GOT3 (cell line): Measurements from ENCODE around the gene TMA7B.
"Not testable (repeated sequence)": the region's sequence is repeated elsewhere in the genome, so short reads cannot be mapped to it uniquely, and the experiment has no call there.

ENCODE experiments used
- DNase-seq: peaks from one replicate; lab custom pipeline; 2025; ENCODE audit warnings: mixed read lengths; lab: John Stamatoyannopoulos, UW

Gene TMA7B

GRCh38 chr22:39933741-39934140, 26.5 kb upstream of the TMA7B start:
- DNase-seq: no peak

DNA sequence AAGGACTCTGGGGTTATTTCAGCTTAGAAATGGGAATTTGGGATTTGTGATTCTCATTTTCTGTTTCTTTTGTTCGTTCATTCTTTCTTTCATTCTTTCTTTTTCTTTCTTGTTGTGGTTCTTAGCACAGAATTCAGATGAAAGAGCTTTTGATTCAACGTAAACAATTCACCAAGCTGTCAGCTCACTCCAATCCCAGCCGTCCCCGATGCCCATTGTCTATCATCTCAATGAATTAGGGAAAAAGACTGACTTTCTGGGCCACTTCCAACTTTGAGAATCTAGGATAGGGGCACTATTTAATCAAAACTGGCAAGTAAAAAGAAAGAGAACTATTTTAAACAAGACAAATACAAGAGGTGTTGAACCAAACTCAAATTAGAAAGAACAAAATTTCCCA, 25.1 kb upstream of the TMA7B start:
- DNase-seq: no peak

- DNase-seq: no peak
Measured at GRCh38 chr22:39935612-39936011, 24.6 kb upstream of the TMA7B start.

- no peak for DNase-seq
Measured at GRCh38 chr22:39936523-39937145, 23.6 kb upstream of the TMA7B start.

- no peak for DNase-seq
Measured at GRCh38 chr22:39937906-39938305, 22.3 kb upstream of the TMA7B start.

DNA sequence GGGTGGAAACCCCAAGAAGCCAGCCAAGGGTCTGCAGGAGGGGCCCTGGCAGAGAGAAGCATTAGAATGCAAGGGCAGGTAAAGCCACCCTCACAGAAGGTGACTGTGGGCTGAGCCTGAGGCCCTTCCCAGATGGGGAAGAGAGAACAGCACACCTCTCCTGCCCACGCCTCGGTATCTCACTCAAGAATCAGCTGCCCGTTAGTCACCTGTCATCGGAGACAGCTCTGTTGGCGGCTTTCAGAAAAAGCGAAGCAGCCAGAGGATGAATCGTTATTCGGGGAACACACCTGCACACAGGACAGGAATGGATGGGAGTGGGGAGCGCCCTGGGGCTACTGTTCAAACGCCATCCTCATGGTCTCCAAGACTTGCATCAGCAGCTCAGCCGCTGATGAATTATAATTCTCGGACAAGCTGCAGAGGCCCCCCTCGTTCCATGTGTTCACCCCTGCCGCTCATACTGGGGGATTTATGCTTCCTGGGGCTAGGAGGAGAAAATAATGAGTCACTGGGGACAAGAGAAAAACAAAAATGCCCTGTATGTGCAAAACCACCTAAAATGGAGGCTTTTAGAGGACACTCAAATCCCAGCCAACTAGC, 21.6 kb upstream of the TMA7B start:
- no peak for DNase-seq

DNA sequence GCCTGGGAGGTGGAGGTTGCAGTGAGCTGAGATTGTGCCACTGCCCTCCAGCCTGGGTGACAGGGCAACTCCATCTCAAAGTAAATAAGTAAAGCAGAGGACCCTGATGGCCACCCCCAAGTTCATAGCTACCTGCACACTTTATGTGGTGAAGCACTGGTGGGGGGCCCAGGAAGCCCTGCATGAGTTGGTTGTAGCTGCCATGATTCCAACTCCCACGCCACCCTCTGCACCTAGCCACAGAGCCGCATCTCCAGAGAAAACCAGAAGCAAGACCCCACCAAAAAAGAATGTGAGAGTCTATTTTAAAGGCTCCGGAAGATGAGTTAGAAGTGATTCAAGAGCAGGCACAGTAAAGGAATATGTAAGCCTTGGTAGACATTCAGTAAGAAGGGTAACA, 20.4 kb upstream of the TMA7B start:
- no peak for DNase-seq

DNA sequence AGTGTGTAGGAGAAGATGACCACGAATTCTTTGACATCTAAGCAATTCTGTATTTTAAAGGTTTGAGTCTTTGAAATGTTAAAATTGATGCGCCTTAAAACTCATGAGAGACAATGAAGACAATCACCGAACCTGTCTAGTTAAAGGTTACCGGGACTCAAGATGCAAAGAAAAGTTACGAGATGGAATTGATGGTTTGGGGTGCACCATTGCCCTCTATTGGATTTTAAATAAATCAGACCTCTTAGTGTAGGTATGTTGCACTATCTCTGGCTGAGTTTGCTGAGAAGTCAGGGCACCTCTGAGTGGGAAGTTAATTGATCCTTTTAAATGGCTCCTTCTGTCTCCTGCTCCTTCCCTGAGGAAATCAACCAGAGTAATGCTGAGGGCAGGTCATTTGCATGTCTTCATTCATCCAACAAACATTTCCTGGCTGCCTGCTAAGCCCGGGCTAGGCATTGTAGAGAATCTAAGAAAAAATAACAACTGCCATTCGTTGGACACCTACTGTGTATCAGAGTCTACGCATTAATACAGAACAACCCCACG, 19.4 kb upstream of the TMA7B start:
- no peak for DNase-seq

- no peak for DNase-seq
Measured at GRCh38 chr22:39941601-39942000, 18.6 kb upstream of the TMA7B start.

- DNase-seq: no peak
Measured at GRCh38 chr22:39942439-39943230, 17.6 kb upstream of the TMA7B start.

DNA sequence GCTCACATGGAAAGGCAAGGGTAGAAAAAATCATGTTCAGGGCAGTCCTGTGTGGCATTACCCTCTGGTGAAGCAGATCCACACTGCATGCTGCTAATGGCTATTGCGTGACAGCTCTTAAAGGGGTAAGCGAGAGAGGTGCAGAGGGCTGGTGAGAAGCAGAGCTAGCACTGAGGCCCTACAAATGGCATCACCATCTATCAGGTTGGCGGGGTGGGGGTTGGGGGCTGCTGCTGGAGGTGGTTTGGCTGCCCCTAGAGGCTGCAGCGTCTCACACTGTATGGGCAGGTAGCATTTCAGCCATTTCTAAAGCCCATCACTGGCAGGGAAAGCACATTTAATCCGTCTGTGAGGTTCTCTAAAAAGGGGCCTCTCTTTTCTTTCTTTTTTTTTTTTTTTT, 16.9 kb upstream of the TMA7B start:
- DNase-seq: no peak

DNA sequence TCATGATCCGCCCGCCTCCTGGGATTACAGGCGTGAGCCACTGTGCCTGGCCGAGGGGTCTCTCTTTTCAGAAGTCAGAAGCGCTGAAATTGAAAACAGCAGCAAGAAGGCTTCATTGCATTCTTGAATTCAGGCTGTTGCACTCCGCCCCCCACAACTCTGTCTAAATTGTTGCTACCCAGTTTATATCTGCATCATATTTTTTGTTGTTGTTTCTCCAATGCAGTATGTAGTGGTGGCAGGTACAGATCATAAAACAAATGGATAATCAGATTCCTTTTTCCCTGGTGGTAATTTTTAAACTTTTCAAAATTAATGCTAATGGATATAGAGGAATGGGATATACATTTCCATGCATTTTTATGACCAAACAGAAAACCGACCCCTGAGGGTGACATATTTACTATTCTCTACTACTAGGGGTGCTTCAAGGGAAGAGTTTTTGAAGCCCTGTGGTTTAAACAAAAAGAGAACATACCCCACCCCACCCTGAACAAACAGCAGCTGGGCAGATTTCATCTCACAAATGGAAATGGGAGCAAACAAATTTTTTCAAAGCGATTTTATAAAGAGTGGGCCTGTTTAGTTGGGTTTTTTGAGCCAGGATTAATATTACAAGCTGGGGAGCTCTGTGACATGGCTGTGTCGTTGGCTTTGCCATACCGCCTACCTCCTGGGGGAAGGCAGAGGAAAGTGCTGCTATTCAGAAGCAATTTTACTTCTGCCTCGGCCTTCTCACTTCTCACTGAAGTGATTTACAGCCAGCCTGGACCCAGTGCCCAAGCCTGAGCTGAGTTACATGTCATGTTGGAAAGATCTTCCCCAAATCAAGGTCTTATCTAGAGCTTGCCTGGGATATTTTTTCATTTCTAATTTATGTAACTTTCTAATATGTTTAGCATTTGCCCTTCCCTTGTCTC, 16.0 kb upstream of the TMA7B start:
- DNase-seq: no peak

DNA sequence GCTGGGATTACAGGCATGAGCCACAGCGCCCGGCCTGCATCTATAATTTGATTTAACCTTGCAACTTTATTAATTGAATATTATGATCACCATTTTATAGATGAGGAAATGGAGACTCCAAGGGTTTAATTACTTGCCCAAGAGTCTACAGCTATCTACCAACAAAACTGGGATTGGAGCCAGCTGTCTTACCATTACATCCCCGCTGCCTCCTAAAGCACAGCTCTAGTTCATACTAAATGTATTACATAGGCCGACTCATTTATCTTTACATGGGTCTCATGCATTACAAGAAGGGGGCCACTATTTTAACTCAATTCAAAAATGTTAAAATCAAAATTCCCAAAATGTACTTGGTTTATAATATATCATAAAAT, 14.1 kb upstream of the TMA7B start:
- DNase-seq: no peak

DNA sequence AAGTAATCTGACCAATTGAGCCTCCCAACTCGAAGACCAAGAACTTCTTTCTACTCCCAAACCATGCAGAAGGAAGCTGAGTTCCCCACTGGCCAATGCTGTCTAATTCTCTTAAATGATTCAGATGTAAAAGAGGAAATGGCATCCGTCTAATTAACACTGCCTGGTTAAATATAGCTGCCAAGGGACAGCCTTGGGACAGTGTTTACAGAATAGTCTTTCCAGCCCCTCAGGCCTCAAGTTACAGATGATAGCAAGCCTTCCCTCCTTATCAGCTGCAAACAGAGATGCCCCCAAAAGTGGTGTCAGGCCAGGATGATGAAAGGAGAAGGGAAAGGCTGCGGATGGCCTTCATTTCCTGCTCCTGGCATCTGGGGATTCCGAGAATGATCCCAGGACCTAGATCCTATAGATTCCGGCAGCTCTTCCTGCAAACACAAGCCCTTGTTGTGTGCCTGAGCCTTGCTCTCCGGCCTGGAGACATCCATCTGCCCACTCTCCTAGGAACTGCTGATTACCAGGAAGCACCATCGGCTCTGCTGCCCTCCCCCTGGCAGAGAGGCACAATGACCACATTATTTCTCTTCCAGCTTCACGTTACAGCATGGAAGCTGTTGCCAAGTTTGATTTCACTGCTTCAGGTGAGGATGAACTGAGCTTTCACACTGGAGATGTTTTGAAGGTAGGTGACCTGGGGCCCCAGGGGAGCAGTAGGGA, 13.5 kb upstream of the TMA7B start:
- no peak for DNase-seq

- no peak for DNase-seq
Measured at GRCh38 chr22:39947220-39948216, 12.7 kb upstream of the TMA7B start.

DNA sequence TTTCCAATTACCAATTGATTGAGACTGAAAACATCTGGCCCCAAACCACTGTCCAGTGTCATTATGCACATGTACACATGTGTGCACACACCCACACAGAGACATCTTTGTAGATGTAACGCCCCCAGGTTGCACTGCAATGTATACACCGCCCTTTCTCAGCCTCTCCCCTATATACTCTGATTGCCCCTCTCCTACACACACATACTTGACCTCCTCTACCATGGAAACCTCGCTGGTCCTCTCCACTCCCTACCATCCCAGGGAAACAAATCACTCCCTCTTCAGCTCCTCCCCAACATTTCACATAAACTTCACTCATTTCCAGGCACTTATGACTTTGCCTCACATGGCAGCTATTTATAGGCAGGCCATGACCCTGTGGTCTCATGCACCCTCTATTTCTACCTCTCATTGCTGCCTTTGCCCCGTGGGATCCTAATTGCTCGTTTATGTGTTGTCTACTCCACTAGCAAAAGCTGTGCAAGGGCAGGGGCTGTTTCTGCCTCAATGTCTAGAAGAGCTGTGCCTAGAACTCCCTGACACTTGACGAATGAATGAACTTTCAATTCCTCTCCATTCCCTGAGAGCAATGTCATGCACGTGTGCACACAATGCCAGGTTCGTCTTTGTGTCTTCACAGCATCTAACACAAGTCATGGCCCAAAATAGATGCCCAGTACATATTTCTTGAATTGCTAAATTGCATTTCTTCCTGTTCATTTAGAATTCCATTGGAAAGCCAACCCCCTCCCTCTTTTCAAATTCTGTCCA, 10.0 kb upstream of the TMA7B start:
- DNase-seq: no peak

DNA sequence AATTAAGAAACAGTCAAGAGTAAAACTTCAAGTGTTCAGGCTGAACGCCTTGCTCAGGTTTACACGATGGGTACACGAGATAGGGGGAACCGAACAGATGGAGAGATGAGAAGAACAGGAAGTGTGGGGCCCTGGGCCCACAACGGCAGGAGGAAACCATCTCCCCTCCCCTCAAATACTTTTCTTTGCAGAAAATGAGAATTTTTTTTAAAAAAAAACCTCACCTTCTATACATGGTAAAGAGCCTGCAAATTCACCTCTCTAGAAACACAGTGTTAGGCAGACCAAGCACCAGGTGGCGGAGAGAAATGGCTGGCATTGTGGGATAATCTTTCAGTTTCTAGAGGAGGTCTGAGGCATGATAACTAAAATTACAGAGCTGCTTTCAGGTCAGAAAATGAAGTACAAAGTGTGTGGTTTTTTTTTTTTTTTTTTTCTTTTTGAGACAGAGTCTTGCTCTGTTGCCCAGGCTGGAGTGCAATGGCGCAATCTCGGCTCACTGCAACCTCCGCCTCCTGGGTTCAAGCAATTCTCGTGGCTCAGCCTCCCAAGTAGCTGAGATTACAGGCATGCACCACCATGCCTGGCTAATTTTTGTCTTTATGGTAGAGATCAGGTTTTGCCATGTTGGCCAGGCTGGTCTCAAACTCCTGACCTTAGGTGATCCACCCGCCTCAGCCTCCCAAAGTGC, 8.4 kb upstream of the TMA7B start:
- DNase-seq: not testable (repeated sequence)

- DNase-seq: no peak
Measured at GRCh38 chr22:39952347-39952746, 7.8 kb upstream of the TMA7B start.

DNA sequence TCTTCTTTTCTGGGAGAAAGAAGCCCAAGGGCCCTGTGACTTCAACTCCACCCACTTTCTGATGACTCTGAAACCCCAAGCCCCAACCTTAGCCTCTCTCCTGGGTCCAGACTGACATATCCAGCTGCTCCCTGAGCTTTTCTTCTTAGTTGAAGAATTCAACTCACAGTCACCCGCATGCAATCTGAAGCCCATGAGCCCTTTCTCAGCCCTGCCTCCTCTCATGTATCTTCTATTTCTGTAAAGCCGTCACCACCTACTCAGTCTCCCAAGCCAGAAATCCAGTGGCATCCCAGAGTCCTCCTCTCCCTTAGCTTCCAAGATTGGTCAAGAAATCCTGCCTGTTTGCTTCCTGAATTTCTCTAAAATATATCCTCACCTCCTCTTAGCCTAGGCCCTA, 7.1 kb upstream of the TMA7B start:
- DNase-seq: no peak
